Panc1 (cell line): ENCODE data around the gene BDP1. TPM values are rescaled to one million over a fixed set of nuclear protein-coding genes. Genes with fewer than 3 reads are reported as not detected.
"Not testable (repeated sequence)": the region's sequence is repeated elsewhere in the genome, so short reads cannot be mapped to it uniquely, and the experiment has no call there.

Experiments used
- ATAC-seq: fragments of 200-7000 bp; cut with Tn5 transposase; 2 replicates; pipeline ENCODE4 v1.9.1; 2020; ENCODE audit warnings: mild to moderate bottlenecking, moderate library complexity
- BruUV-seq: library from RNA; stranded (reverse); fragments of 400-500 nt; replicated peaks from 2 replicates; lab custom pipeline; 2021; lab: Mats Ljungman, UMichigan
- CTCF ChIA-PET: fragments of 300-600 bp; sonication (Branson Sonifier 250); formaldehyde crosslinking; loops from one replicate; lab custom pipeline; 2022; ENCODE audit warnings: antibody characterized with exemption; lab: Charles Lee
- POLR2A ChIA-PET: fragments of 300-600 bp; sonication (Branson Sonifier 250); formaldehyde crosslinking; loops from one replicate; lab custom pipeline; 2022; ENCODE audit warnings: antibody characterized with exemption; lab: Charles Lee
- DNase-seq: peaks from one replicate; pipeline ENCODE4 v3.0.0-alpha.2; 2010; ENCODE audit warnings: low read depth, low spot score
- H3K27ac ChIP-seq: 2 replicates; pipeline ENCODE4 v1.5.1; 2011; ENCODE audit warnings: mild to moderate bottlenecking, low read length, inconsistent platforms
- H3K27me3 ChIP-seq: fragments of 200-500 bp; sonication (Bioruptor generic); 2 replicates; pipeline ENCODE4 v1.6.0; 2014; ENCODE audit warnings: low read length, inconsistent platforms; ENCODE audit not compliant: control insufficient read depth, insufficient read depth
- H3K36me3 ChIP-seq: fragments of 200-500 bp; sonication (Bioruptor generic); 2 replicates; pipeline ENCODE4 v1.5.1; 2014; ENCODE audit warnings: inconsistent platforms, mild to moderate bottlenecking, low read length, moderate library complexity; ENCODE audit not compliant: control insufficient read depth, insufficient read depth
- H3K4me1 ChIP-seq: 2 replicates; pipeline ENCODE4 v1.5.1; 2011; ENCODE audit warnings: inconsistent platforms, mild to moderate bottlenecking, low read length, moderate library complexity; ENCODE audit not compliant: control insufficient read depth, insufficient read depth
- H3K4me3 ChIP-seq, 2 experiments: 2 replicates each; pipeline ENCODE4 v1.5.1; 2011 to 2012; ENCODE audit warnings: low read depth in 2 of 2, low read length in 2 of 2, mild to moderate bottlenecking in 2 of 2, inconsistent platforms in 1 of 2, moderate library complexity in 1 of 2
- H3K9me3 ChIP-seq: fragments of 200-500 bp; sonication (Bioruptor generic); 2 replicates; pipeline ENCODE4 v1.5.1; 2014; ENCODE audit warnings: low read depth, mild to moderate bottlenecking, inconsistent platforms, low read length, moderate library complexity; ENCODE audit not compliant: control insufficient read depth, insufficient read depth
- in situ Hi-C: cut with HindIII; loops from 2 replicates; pipeline ENCODE4 v1.10.0; 2016; ENCODE audit warnings: low sequenced_read_pairs, low pct_unique_long_range_greater_than_20kb
- intact Hi-C: fragments of 100-400 bp; cut with micrococcal nuclease; formaldehyde crosslinking; loops from one replicate; pipeline ENCODE4 v1.10.0; 2022; ENCODE audit not compliant: unreplicated experiment
- total RNA-seq: library from RNA; stranded (reverse); gene quantifications from one replicate; pipeline ENCODE4 v1.2.1, GENCODE V29; 2021; ENCODE audit not compliant: unreplicated experiment

The BDP1 gene
- total RNA-seq, 1 experiment from 2014 or later = 30.7 TPM

- H3K4me1 ChIP-seq, DNase-seq, H3K27ac ChIP-seq, H3K27me3 ChIP-seq, H3K4me3 ChIP-seq, POLR2A ChIA-PET, in situ Hi-C loops, intact Hi-C loops, ATAC-seq, H3K9me3 ChIP-seq, BruUV-seq, CTCF ChIA-PET, H3K36me3 ChIP-seq: not testable (repeated sequence)
These were observed 37.4 kb upstream of the BDP1 start for GRCh38 chr5:71418026-71418425.

- in situ Hi-C loops, CTCF ChIA-PET, H3K9me3 ChIP-seq, DNase-seq, H3K27me3 ChIP-seq, H3K27ac ChIP-seq, ATAC-seq, BruUV-seq, H3K4me1 ChIP-seq, H3K36me3 ChIP-seq, H3K4me3 ChIP-seq, intact Hi-C loops: not testable (repeated sequence)
- POLR2A ChIA-PET = interaction anchor here (0.6 kb wide), 1 partner anchor 46 kb away, joined by 3 read pairs; no protein-coding TSS in a partner anchor
These were observed 34.2 kb upstream of the BDP1 start for GRCh38 chr5:71421278-71421677.

GRCh38 chr5:71423896-71424295 is 31.6 kb upstream of the BDP1 start:
- H3K4me3 ChIP-seq, DNase-seq, H3K27me3 ChIP-seq, POLR2A ChIA-PET, intact Hi-C loops, BruUV-seq, CTCF ChIA-PET, H3K36me3 ChIP-seq, H3K27ac ChIP-seq, H3K9me3 ChIP-seq, H3K4me1 ChIP-seq, in situ Hi-C loops, ATAC-seq: not testable (repeated sequence)

- H3K9me3 ChIP-seq, ATAC-seq, in situ Hi-C loops, DNase-seq, CTCF ChIA-PET, POLR2A ChIA-PET, intact Hi-C loops, H3K27me3 ChIP-seq, H3K4me3 ChIP-seq, H3K4me1 ChIP-seq, BruUV-seq, H3K27ac ChIP-seq, H3K36me3 ChIP-seq: not testable (repeated sequence)
These were observed 28.6 kb upstream of the BDP1 start for GRCh38 chr5:71426686-71427474.

- ATAC-seq, intact Hi-C loops, H3K27me3 ChIP-seq, H3K27ac ChIP-seq, H3K4me3 ChIP-seq, H3K4me1 ChIP-seq, POLR2A ChIA-PET, CTCF ChIA-PET, in situ Hi-C loops, BruUV-seq, H3K36me3 ChIP-seq, DNase-seq, H3K9me3 ChIP-seq: not testable (repeated sequence)
These were observed 23.0 kb upstream of the BDP1 start for GRCh38 chr5:71432410-71432809.

- CTCF ChIA-PET, H3K27ac ChIP-seq, POLR2A ChIA-PET, H3K9me3 ChIP-seq, H3K4me1 ChIP-seq, H3K27me3 ChIP-seq, H3K36me3 ChIP-seq, ATAC-seq, BruUV-seq, intact Hi-C loops, H3K4me3 ChIP-seq, in situ Hi-C loops, DNase-seq: not testable (repeated sequence)
These were observed 20.6 kb upstream of the BDP1 start for GRCh38 chr5:71434825-71435224.

- H3K4me1 ChIP-seq, in situ Hi-C loops, H3K27ac ChIP-seq, ATAC-seq, H3K36me3 ChIP-seq, CTCF ChIA-PET, BruUV-seq, intact Hi-C loops, POLR2A ChIA-PET, H3K4me3 ChIP-seq, H3K9me3 ChIP-seq, DNase-seq, H3K27me3 ChIP-seq: not testable (repeated sequence)
These were observed 13.9 kb upstream of the BDP1 start for GRCh38 chr5:71441564-71441963.
